HG03342 (cell line): ENCODE results near the gene NKX6-1.

Source experiments
- ATAC-seq: cut with Tn5 transposase; IDR thresholded peaks from one replicate; pipeline ENCODE4 v1.9.1; 2021; ENCODE audit warnings: mild to moderate bottlenecking, moderate library complexity; ENCODE audit not compliant: unreplicated experiment

Gene NKX6-1

GRCh38 chr4:84479663-84480062 lies 19.4 kb downstream of the NKX6-1 start:
- no peak for ATAC-seq

- no peak for ATAC-seq
Measured at GRCh38 chr4:84477738-84478137, 21.4 kb downstream of the NKX6-1 start.

GRCh38 chr4:84474107-84474506 lies 25.0 kb downstream of the NKX6-1 start:
- no peak for ATAC-seq

GRCh38 chr4:84472154-84472553 lies 26.9 kb downstream of the NKX6-1 start:
- no peak for ATAC-seq

GRCh38 chr4:84470204-84470785 lies 28.8 kb downstream of the NKX6-1 start:
- no peak for ATAC-seq

GRCh38 chr4:84467601-84468000 lies 31.5 kb downstream of the NKX6-1 start:
- no peak for ATAC-seq

- ATAC-seq: no peak
Measured at GRCh38 chr4:84459783-84460182, 39.3 kb downstream of the NKX6-1 start.

- no peak for ATAC-seq
Measured at GRCh38 chr4:84456157-84456556, 42.9 kb downstream of the NKX6-1 start.

- ATAC-seq: no peak
Measured at GRCh38 chr4:84455697-84456096, 43.4 kb downstream of the NKX6-1 start.

- no peak for ATAC-seq
Measured at GRCh38 chr4:84451546-84451945, 47.5 kb downstream of the NKX6-1 start.

- no peak for ATAC-seq
Measured at GRCh38 chr4:84443523-84443922, 55.6 kb downstream of the NKX6-1 start.

GRCh38 chr4:84442778-84443177 lies 56.3 kb downstream of the NKX6-1 start:
- no peak for ATAC-seq
